ENCODE data around the gene USP47. TPM values are rescaled to one million over a fixed set of nuclear protein-coding genes. Genes with fewer than 3 reads are reported as not detected.

USP47 gene
- total and polyA plus RNA-seq, 9 of the 15 experiments (the other 6 are each of a cell fraction or from before 2014, with no cell fraction given) = 13.1 to 63.6 (median 34.7) TPM

DNA sequence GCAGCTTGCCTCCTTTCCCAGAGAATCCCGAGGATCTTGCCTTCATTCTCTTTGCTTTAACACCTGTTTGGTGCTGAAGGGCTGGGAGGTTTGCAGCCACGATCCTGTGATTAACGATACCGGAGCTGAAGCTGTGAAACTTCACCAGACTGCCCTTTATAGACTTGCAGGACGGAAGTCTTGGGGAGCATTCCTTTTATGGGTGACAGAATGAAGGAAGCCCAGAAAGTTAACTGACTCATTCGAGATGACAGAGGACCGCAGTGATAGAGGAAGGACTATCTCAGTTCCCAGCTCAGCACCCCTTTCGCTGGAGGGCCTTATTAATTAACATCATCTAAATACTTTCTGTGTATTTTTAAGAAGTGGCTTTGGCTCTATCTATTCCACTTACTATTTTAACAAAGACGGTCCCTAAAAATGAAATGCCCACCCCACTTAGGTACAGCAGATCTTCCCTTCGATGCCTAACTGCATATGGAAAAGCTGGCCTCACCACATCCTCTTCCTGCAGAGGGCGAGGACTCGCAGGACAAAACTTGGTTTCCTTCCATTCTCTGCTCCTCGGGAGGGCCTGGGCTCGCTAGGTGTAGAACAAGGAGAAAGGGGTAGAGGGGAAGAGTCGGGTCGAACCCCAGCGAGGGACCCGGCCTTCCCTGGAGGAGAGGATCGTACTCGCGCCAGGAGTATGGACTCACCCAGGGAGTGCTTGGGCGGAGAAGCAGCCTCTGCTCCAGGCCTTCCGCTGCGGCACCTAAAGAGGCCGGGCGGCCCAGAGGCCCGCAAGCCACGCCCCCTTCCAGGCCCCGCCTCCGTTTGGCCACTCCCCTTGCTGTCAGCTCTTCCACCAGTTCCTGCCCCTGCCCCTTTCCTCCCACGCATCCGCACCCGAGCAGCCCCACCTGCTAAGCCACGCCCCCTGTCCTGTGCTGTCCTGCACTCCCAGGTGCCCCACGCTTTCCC lies 30.7 kb upstream of the USP47 start (continued):
- TF ChIP-seq, protein P1, sequence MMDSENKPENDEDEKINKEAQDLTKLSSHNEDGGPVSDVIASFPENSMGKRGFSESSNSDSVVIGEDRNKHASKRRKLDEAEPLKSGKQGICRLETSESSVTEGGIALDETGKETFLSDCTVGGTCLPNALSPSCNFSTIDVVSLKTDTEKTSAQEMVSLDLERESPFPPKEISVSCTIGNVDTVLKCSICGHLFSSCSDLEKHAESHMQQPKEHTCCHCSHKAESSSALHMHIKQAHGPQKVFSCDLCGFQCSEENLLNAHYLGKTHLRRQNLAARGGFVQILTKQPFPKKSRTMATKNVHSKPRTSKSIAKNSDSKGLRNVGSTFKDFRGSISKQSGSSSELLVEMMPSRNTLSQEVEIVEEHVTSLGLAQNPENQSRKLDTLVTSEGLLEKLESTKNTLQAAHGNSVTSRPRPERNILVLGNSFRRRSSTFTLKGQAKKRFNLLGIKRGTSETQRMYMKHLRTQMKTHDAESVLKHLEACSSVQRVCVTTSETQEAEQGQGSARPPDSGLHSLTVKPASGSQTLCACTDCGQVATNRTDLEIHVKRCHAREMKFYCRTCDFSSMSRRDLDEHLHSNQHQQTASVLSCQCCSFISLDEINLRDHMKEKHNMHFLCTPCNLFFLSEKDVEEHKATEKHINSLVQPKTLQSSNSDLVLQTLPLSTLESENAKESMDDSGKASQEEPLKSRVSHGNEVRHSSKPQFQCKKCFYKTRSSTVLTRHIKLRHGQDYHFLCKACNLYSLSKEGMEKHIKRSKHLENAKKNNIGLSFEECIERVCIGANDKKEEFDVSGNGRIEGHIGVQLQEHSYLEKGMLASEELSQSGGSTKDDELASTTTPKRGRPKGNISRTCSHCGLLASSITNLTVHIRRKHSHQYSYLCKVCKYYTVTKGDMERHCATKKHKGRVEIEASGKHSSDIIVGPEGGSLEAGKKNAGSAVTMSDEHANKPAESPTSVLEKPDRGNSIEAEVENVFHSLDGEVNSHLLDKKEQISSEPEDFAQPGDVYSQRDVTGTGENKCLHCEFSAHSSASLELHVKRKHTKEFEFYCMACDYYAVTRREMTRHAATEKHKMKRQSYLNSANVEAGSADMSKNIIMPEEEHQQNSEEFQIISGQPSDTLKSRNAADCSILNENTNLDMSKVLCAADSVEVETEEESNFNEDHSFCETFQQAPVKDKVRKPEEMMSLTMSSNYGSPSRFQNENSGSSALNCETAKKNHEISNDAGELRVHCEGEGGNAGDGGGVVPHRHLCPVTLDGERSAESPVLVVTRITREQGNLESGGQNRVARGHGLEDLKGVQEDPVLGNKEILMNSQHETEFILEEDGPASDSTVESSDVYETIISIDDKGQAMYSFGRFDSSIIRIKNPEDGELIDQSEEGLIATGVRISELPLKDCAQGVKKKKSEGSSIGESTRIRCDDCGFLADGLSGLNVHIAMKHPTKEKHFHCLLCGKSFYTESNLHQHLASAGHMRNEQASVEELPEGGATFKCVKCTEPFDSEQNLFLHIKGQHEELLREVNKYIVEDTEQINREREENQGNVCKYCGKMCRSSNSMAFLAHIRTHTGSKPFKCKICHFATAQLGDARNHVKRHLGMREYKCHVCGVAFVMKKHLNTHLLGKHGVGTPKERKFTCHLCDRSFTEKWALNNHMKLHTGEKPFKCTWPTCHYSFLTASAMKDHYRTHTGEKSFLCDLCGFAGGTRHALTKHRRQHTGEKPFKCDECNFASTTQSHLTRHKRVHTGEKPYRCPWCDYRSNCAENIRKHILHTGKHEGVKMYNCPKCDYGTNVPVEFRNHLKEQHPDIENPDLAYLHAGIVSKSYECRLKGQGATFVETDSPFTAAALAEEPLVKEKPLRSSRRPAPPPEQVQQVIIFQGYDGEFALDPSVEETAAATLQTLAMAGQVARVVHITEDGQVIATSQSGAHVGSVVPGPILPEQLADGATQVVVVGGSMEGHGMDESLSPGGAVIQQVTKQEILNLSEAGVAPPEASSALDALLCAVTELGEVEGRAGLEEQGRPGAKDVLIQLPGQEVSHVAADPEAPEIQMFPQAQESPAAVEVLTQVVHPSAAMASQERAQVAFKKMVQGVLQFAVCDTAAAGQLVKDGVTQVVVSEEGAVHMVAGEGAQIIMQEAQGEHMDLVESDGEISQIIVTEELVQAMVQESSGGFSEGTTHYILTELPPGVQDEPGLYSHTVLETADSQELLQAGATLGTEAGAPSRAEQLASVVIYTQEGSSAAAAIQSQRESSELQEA (IDR thresholded peaks at IDR 0.05; ENCODE audit: low read depth) = no peak
- TF ChIP-seq LEF1 (IDR thresholded peaks at IDR 0.05) (no peak), TCFL5 (CRISPR knock-in tag; conservative IDR thresholded peaks at IDR 0.05) (no peak), FUS (optimal IDR thresholded peaks at IDR 0.05; ENCODE audit: low read depth, low read length) (no peak), CBFA2T2 (conservative IDR thresholded peaks at IDR 0.05) (no peak), ZNF785 (CRISPR knock-in tag; IDR thresholded peaks at IDR 0.05) (no peak), POLR2G (IDR thresholded peaks at IDR 0.05; ENCODE audit: low read depth, low read length) (peak; percentile 92), PPARD (CRISPR knock-in tag; IDR thresholded peaks at IDR 0.05) (no peak), ERF (CRISPR knock-in tag; IDR thresholded peaks at IDR 0.05) (no peak), RBM25 (IDR thresholded peaks at IDR 0.05; ENCODE audit: low read depth, low read length, severe bottlenecking) (no peak)
- TF ChIP-seq, protein P2, sequence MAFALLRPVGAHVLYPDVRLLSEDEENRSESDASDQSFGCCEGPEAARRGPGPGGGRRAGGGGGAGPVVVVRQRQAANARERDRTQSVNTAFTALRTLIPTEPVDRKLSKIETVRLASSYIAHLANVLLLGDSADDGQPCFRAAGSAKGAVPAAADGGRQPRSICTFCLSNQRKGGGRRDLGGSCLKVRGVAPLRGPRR (CRISPR knock-in tag; IDR thresholded peaks at IDR 0.05) = no peak
- TF ChIP-seq, protein P3, sequence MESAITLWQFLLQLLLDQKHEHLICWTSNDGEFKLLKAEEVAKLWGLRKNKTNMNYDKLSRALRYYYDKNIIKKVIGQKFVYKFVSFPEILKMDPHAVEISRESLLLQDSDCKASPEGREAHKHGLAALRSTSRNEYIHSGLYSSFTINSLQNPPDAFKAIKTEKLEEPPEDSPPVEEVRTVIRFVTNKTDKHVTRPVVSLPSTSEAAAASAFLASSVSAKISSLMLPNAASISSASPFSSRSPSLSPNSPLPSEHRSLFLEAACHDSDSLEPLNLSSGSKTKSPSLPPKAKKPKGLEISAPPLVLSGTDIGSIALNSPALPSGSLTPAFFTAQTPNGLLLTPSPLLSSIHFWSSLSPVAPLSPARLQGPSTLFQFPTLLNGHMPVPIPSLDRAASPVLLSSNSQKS (CRISPR knock-in tag; IDR thresholded peaks at IDR 0.05) = no peak
- TF ChIP-seq, protein P4, sequence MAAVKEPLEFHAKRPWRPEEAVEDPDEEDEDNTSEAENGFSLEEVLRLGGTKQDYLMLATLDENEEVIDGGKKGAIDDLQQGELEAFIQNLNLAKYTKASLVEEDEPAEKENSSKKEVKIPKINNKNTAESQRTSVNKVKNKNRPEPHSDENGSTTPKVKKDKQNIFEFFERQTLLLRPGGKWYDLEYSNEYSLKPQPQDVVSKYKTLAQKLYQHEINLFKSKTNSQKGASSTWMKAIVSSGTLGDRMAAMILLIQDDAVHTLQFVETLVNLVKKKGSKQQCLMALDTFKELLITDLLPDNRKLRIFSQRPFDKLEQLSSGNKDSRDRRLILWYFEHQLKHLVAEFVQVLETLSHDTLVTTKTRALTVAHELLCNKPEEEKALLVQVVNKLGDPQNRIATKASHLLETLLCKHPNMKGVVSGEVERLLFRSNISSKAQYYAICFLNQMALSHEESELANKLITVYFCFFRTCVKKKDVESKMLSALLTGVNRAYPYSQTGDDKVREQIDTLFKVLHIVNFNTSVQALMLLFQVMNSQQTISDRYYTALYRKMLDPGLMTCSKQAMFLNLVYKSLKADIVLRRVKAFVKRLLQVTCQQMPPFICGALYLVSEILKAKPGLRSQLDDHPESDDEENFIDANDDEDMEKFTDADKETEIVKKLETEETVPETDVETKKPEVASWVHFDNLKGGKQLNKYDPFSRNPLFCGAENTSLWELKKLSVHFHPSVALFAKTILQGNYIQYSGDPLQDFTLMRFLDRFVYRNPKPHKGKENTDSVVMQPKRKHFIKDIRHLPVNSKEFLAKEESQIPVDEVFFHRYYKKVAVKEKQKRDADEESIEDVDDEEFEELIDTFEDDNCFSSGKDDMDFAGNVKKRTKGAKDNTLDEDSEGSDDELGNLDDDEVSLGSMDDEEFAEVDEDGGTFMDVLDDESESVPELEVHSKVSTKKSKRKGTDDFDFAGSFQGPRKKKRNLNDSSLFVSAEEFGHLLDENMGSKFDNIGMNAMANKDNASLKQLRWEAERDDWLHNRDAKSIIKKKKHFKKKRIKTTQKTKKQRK (IDR thresholded peaks at IDR 0.05; ENCODE audit: borderline replicate concordance, low read depth, low read length) = no peak
